Small intestine (tissue), 7 donors: ENCODE measurements around the gene POU5F1. TPM values are rescaled to one million over a fixed set of nuclear protein-coding genes. Genes with fewer than 3 reads are reported as not detected.
A peak's percentile ranks its signal among the peaks of the same experiment; 100 is the strongest.

Experiments
- DNase-seq, 2 donors: peaks; one replicate each; pipeline versions ENCODE4 v3.0.0 to v3.0.0-alpha.2; 2013
- FAIRE-seq: peaks from 2 replicates; lab custom pipeline; 2012; peaks lifted over from hg19 to GRCh38; lab: Jason Lieb, UNC
- H3K27ac ChIP-seq, 3 donors: one replicate each; pipeline ENCODE4 v1.5.1; 2013; ENCODE audit warnings: low read length in 2 of 3, mild to moderate bottlenecking in 2 of 3, control low read depth in 1 of 3, inconsistent platforms in 1 of 3, low read depth in 1 of 3, moderate library complexity in 1 of 3
- H3K27me3 ChIP-seq, 3 donors: one replicate each; pipeline ENCODE4 v1.6.1; 2013; ENCODE audit warnings: low read length in 3 of 3, inconsistent platforms in 1 of 3; ENCODE audit not compliant: control insufficient read depth in 3 of 3, insufficient read depth in 3 of 3
- H3K36me3 ChIP-seq, 3 donors: one replicate each; pipeline ENCODE4 v1.6.1; 2013; ENCODE audit warnings: low read length in 3 of 3, inconsistent platforms in 1 of 3, low read depth in 1 of 3, mild to moderate bottlenecking in 1 of 3, moderate library complexity in 1 of 3; ENCODE audit not compliant: control insufficient read depth in 3 of 3, insufficient read depth in 2 of 3
- H3K4me1 ChIP-seq, 3 donors: one replicate each; pipeline ENCODE4 v1.6.1; 2013; ENCODE audit warnings: low read length in 2 of 3, inconsistent platforms in 1 of 3, low read depth in 1 of 3, mild to moderate bottlenecking in 1 of 3, moderate library complexity in 1 of 3; ENCODE audit not compliant: control insufficient read depth in 3 of 3, insufficient read depth in 2 of 3
- H3K4me3 ChIP-seq, 3 donors: one replicate each; pipeline ENCODE4 v1.5.1; 2013; ENCODE audit warnings: low read length in 3 of 3, control low read depth in 1 of 3, inconsistent platforms in 1 of 3, low read depth in 1 of 3, mild to moderate bottlenecking in 1 of 3, moderate library complexity in 1 of 3
- H3K9me3 ChIP-seq, 2 donors: one replicate each; pipeline ENCODE4 v1.6.1; 2013; ENCODE audit warnings: low read depth in 1 of 2, low read length in 1 of 2; ENCODE audit not compliant: control insufficient read depth in 2 of 2, insufficient read depth in 1 of 2
- WGBS, 3 donors: extraction: QIAGEN DNeasy Blood & Tissue Kit; methylation state at CpG; one replicate each; pipeline ENCODE4 v1.1.7; 2013; 5-methylcytosine and 5-hydroxymethylcytosine counted together
- polyA plus RNA-seq, 4 donors: library from polyadenylated mRNA; stranded (reverse) in 3 of 4; unstranded in 1 of 4; fragments of 200-250 nt in 3 of 4; fragments of 120-200 nt in 1 of 4; gene quantifications; one replicate each; pipeline versions ENCODE4 v1.2.1 to v1.2.3, GENCODE V29; 2013
- donor health status: healthy with polysubstance abuse.
- donor health status: control.
- donor health status: control.
- donor health status: Bipolar disorder and iron deficiency.
- donor health status: healthy.

POU5F1 gene
- polyA plus RNA-seq, 4 donors: 0.10 to 32.0 (median 18.4) TPM

DNA sequence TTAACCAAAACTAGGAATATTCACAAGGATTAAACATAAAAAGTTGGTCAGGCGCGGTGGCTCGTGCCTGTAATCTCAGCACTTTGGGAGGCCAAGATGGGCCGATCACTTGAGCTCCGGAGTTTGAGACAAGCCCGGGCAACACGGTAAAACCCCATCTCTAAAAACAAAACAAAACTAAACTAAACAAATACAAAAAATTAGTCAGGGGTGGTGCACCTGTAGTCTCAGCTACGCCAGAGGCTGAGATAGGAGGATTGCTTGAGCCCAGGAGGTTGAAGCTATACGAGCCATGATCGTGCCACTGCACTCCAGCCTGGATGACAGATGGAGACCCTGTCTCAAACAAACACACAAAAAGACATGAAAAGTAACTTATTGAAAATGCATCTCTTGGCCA is 34.8 kb downstream of the POU5F1 start:
- DNase-seq: no peak
- WGBS, 3 donors: 83 to 91% (median 90%) methylated on average over 10 of the region's 10 CpGs

DNA sequence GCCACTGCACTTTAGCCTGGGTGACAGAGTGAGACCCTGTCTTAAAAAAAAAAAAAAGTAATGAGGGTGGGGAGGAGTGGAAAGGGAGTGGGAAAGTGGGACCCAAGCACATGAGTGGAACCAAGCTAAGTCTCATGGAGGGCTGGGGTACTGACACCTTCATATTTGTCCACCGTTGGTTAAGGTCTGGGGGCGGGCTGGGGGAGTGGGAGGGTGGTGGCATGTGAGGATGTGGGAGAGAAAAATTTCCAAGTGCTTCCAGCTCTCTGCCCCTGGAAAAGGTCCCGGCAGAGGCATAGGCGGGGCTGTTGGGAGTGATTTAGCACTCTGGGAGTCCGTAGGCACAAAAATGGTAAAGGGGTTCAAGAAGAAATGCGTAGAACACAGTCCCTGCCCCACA is 37.7 kb downstream of the POU5F1 start:
- no peak overlapping the region for H3K4me3 ChIP-seq
- H3K27me3 ChIP-seq: peaks cover 0 to 15% (median 0%) of the 10 kb centered on the region in 3 donors
- no peaks in the 10 kb centered on the region for H3K9me3 ChIP-seq
- DNase-seq (no peak), FAIRE-seq (no peak)
- no peak overlapping the region for H3K27ac ChIP-seq
- H3K4me1 ChIP-seq: peaks cover 0 to 3% (median 0%) of the 10 kb centered on the region in 3 donors
- no peaks in the 10 kb centered on the region for H3K36me3 ChIP-seq
- WGBS, 3 donors: 77 to 81% (median 80%) methylated on average over 6 of the region's 6 CpGs

More for the DNA sequence above, 34.8 kb downstream of the POU5F1 start:
- Histone ChIP-seq H3K4me1 (peaks cover 0 to 6% (median 0%) of the 10 kb centered on the region in 3 donors), H3K36me3 (no peaks in the 10 kb centered on the region), H3K4me3 (no peak overlapping the region), H3K9me3 (no peaks in the 10 kb centered on the region), H3K27me3 (no peaks in the 10 kb centered on the region), H3K27ac (no peak overlapping the region)
- no peak for FAIRE-seq

DNA sequence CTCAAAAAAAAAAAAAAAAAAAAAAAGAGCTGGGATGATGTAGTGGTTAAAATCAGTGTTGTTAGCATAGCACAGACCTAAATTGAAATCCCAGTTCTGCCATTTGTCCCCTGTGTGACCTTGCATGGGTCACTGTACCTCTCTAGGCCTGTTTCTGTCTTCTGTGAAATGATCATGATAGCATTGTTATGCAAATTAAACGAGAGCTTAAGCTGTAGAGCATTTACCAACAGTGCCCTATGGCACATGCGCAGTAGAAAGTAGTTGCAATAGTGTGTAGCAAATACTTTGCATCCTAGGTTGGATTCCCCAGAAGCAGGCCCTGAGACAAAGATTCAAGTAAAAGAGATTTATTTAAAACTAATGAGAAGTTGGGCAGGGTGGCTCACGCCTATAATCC is 38.9 kb downstream of the POU5F1 start:
- H3K4me3 ChIP-seq: no peak overlapping the region
- 70 to 89% (median 72%) methylated on average over 3 of the region's 3 CpGs for WGBS, 3 donors
- peaks cover 0 to 15% (median 0%) of the 10 kb centered on the region in 3 donors for H3K27me3 ChIP-seq
- H3K4me1 ChIP-seq: peaks cover 0 to 4% (median under 1%) of the 10 kb centered on the region in 3 donors
- H3K27ac ChIP-seq: no peak overlapping the region
- FAIRE-seq (no peak), DNase-seq (no peak)
- H3K36me3 ChIP-seq: no peaks in the 10 kb centered on the region
- H3K9me3 ChIP-seq: no peaks in the 10 kb centered on the region

- DNase-seq (no peak), FAIRE-seq (no peak)
- no peaks in the 10 kb centered on the region for H3K36me3 ChIP-seq
- H3K4me1 ChIP-seq: peaks cover 0 to 4% (median 3%) of the 10 kb centered on the region in 3 donors
- no peak overlapping the region for H3K4me3 ChIP-seq
- no peak overlapping the region for H3K27ac ChIP-seq
- peaks cover 0 to 15% (median 0%) of the 10 kb centered on the region in 3 donors for H3K27me3 ChIP-seq
- H3K9me3 ChIP-seq: peaks cover 0 to 3% of the 10 kb centered on the region in 2 donors
- 89 to 92% (median 91%) methylated on average over 3 of the region's 3 CpGs for WGBS, 3 donors
Observed at GRCh38 chr6:31130751-31131150, 39.7 kb downstream of the POU5F1 start.

- Histone ChIP-seq H3K27me3 (peaks cover 0 to 15% (median 0%) of the 10 kb centered on the region in 3 donors), H3K9me3 (peaks cover 0 to 4% of the 10 kb centered on the region in 2 donors), H3K4me1 (peaks cover 0 to 4% (median 3%) of the 10 kb centered on the region in 3 donors), H3K36me3 (no peaks in the 10 kb centered on the region), H3K4me3 (no peak overlapping the region), H3K27ac (no peak overlapping the region)
- FAIRE-seq (no peak), DNase-seq (no peak)
- 37 to 65% (median 65%) methylated on average over 4 of the region's 4 CpGs for WGBS, 3 donors
Observed at GRCh38 chr6:31129130-31129529, 41.4 kb downstream of the POU5F1 start.

DNA sequence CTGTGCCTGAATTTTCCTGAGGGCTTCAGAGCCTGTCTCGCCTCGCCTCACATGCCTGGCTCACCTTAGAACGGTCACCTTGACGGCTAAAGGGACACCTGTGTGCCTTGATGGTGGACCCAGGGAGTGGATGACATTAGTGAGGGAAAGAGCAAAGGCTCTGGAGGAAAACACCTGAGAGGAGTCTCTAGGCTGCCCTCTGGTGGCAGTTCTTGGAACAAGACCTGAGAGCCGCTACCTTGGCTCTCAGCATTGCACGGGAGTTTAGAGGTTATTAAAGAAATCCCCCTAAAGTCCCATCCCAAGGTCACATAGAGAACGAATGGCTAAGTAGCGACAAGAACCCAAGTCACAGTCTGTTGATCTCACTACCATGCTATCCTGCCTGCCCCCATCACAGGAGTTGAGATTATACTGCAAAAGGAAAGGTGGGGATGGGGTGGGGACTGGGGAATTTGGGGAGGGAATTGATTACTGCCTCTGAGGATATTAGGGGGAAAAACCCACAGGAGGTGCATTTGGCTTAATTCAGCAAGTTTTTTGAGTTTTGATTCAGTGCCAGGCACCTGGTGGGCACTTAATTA is 42.3 kb downstream of the POU5F1 start:
- no peak overlapping the region for H3K27ac ChIP-seq
- peaks cover 0 to 4% of the 10 kb centered on the region in 2 donors for H3K9me3 ChIP-seq
- H3K4me1 ChIP-seq: peaks cover 0 to 4% (median 3%) of the 10 kb centered on the region in 3 donors
- no peaks in the 10 kb centered on the region for H3K36me3 ChIP-seq
- peaks cover 0 to 15% (median 0%) of the 10 kb centered on the region in 3 donors for H3K27me3 ChIP-seq
- WGBS, 3 donors: 0 to 4% (median 3%) methylated on average over 8 of the region's 8 CpGs
- peak; percentile 75 to 80 for DNase-seq
- FAIRE-seq: no peak
- no peak overlapping the region for H3K4me3 ChIP-seq

- FAIRE-seq (no peak), DNase-seq (peak; percentile 37 to 60)
Observed at GRCh38 chr6:31126396-31127175, 43.9 kb downstream of the POU5F1 start.

DNA sequence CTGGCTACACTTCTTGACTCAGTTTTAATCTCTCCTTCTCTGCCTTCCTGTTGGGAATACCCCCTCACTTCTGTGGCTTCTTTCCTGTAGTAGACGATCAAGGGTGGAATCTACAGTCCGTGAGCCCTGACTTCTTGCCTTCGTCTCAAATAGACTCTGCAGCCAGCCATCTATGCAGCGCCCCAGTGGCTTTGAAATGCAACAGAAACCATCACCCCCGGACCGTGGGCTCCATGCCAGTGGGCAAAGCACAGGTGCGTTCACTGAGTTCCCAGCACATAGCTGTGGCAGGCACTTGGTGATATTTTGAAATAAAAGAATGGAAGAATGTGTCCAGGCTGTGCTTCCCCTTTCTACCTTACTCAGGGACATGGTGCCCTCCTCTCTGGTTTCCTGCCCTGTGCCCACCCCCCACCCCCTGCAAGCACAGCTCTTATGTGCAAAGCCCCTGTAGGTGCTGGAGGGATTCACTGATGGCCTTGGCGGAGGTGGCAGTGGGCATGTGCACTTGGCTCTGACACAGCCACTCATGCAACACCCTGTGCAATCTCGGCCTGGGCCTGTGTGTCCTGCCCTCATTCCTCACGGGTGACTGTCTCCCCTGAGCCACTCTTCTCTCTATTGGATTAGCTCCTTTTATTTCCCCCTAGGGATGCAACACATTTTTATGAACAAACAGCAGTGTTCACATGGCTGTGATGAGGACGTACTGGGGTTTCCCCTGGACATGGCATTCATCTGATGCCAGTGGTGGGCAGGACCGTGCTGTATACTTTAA is 44.7 kb downstream of the POU5F1 start:
- no peaks in the 10 kb centered on the region for H3K36me3 ChIP-seq
- no peak overlapping the region for H3K4me3 ChIP-seq
- peaks cover 0 to 15% (median 0%) of the 10 kb centered on the region in 3 donors for H3K27me3 ChIP-seq
- no peak overlapping the region for H3K27ac ChIP-seq
- peaks cover 0 to 4% (median 3%) of the 10 kb centered on the region in 3 donors for H3K4me1 ChIP-seq
- FAIRE-seq (no peak), DNase-seq (no peak)
- peaks cover 0 to 4% of the 10 kb centered on the region in 2 donors for H3K9me3 ChIP-seq
- 58 to 68% (median 60%) methylated on average over 12 of the region's 12 CpGs for WGBS, 3 donors

More at GRCh38 chr6:31126396-31127175, 43.9 kb downstream of the POU5F1 start:
- H3K4me3 ChIP-seq: no peak overlapping the region
- peaks cover 0 to 15% (median 0%) of the 10 kb centered on the region in 3 donors for H3K27me3 ChIP-seq
- peak overlapping the region in 1 of 3 donors; percentile 78 for H3K27ac ChIP-seq
- H3K36me3 ChIP-seq: no peaks in the 10 kb centered on the region
- peaks cover 0 to 4% (median 3%) of the 10 kb centered on the region in 3 donors for H3K4me1 ChIP-seq
- peaks cover 0 to 4% of the 10 kb centered on the region in 2 donors for H3K9me3 ChIP-seq
- WGBS, 3 donors: 26 to 45% (median 37%) methylated on average over 16 of the region's 16 CpGs
